GM21367 (cell line): ENCODE measurements around the gene SOSTDC1.
A peak's percentile ranks its signal among the peaks of the same experiment; 100 is the strongest.
"Not testable (repeated sequence)": the region's sequence is repeated elsewhere in the genome, so short reads cannot be mapped to it uniquely, and the experiment has no call there.

ENCODE experiments used
- ATAC-seq: cut with Tn5 transposase; IDR thresholded peaks from one replicate; pipeline ENCODE4 v1.9.1; 2021; ENCODE audit not compliant: unreplicated experiment

Gene SOSTDC1

DNA sequence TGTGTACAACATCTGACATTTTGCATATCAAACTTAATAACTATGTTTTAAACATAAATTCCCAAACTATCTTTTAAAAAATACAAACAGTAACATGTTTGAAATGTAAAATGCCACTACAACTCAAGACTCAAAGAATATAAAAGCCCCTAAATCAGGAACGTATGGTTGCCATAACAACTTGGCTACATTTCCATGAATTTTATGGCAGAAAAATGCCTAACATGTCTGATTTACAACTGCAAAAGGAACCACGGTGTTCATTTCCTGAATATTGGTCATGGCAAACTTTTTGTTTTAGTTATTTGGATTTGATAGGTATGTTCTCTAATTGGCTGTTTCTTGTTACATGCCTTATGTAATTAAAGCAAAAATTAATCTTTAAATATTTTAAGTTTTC lies 2.0 kb downstream of the SOSTDC1 start:
- ATAC-seq = no peak

GRCh38 chr7:16462431-16462889 lies 3.1 kb downstream of the SOSTDC1 start:
- ATAC-seq = no peak

GRCh38 chr7:16460789-16461493 lies 4.6 kb downstream of the SOSTDC1 start:
- no peak for ATAC-seq

- ATAC-seq = not testable (repeated sequence)
These were observed 9.2 kb downstream of the SOSTDC1 start for GRCh38 chr7:16456303-16456702.

DNA sequence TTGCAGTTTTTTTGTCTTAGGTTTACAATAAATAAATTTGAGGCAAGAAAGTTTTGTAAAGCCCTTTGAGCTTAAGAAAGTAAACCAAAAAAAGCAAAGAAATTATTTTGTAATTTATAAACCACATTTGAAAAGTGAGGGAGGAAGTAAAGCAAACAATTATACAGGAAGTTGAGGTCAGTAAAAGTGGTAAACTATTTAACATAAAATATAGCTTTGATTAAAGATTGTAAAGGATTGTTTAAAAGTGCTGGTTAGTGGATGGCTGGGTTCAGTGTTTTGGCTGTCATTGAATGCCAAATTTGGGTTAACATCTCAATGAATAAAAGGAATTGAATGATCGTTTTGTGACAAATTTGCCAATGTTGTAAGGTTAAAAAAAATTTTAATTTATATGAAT lies 9.9 kb downstream of the SOSTDC1 start:
- no peak for ATAC-seq

DNA sequence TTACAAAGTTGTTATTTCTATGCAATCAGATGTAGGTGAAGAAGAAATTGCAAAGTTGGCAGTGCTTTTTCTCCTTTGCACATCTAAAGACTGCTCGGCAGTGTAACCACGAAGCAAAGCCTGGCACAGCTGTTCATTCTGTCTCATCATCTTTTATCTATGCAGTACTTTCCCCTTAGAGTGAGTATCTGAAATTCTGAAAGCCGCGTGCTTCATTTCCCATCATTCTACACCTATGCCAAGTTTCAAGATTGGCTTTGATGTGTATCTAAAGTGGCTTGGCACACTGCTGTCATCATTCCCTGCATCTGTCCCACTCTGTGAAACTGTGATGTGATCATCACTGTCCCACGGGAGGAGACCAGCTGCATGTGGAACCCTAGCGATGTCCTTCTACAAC lies 15.2 kb downstream of the SOSTDC1 start:
- ATAC-seq = no peak

- no peak for ATAC-seq
These were observed 17.7 kb downstream of the SOSTDC1 start for GRCh38 chr7:16447876-16448275.

GRCh38 chr7:16446508-16446907 lies 19.0 kb downstream of the SOSTDC1 start:
- no peak for ATAC-seq

GRCh38 chr7:16443871-16444270 lies 21.7 kb downstream of the SOSTDC1 start:
- ATAC-seq = not testable (repeated sequence)

GRCh38 chr7:16438988-16439387 lies 26.6 kb downstream of the SOSTDC1 start:
- no peak for ATAC-seq

GRCh38 chr7:16436306-16436705 lies 29.2 kb downstream of the SOSTDC1 start:
- no peak for ATAC-seq

DNA sequence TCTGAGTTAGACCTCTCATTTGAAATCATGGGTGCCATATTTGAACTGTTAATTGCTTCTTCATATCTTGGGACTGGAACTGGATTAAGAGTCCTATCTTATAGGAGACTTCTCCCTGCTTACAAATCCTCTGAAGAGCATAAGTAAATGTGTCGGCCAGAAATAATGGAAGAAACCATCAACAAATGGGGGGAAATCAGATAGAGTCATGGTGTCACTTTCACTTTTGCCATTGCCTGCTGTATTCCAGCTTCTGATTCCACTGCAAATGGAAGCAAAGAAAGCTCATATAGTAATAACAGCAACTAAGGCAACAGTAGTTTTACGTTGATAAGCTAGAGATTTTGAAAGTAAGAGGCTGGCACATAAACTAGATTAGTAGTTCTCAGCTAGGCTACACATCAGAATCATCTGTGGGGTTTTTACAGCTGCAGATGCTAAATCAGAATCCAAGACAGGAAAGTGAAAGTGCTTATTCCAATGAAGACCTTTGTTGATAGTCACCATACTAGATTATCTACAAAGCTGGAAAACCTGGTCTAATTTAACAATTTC lies 31.9 kb downstream of the SOSTDC1 start:
- ATAC-seq = no peak

DNA sequence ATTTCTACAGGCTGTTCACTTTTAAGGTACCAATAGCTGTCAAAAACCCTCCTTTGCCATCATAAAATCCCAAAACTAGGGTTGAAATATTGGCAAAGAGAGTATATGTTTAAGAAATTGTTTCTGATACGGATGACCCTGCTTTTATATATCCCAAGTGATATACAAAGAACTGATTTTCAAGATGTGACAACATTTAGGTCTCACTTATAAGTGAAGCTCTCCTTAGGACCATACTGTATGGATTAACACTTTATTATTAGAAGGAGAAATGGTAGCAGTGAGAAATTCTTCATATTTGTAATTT lies 33.2 kb downstream of the SOSTDC1 start:
- no peak for ATAC-seq

DNA sequence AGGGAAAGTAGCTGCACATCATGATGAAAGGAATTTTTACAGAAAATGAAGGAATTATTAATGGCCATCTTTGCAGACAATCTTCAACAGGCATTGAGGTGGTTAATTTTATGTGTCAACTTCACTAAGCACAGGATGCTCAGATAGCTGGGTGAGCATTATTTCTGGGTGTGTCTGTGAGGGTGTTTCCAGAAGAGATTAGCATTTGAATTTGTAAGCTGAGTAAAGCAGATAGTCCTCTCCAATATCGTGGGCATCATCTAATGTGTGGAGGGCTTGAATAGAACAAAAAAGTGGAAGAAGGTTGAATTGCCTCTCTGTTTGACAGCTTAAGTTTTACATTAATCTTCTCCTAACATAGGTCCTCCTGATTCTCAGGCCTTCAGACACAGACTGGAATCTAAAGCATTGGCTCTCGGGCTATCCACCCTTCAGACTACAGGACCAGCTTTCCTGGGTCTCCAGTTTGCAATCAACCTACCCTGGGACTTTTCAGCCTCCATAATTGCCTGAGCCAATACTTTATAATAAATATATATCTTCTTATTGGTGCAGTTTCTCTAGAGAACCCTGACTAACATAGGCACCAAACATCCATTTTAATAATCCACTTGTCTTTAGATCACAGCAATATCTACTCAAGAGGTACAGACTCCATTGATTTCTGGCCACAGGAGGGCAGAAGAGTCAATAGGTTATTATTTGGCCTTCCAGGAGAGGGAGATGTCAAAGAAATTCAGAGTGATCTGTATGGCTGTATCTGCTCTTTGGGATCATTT lies 33.7 kb downstream of the SOSTDC1 start:
- ATAC-seq = peak; percentile 77

GRCh38 chr7:16430133-16430532 lies 35.4 kb downstream of the SOSTDC1 start:
- ATAC-seq = no peak

- ATAC-seq = no peak
These were observed 36.9 kb downstream of the SOSTDC1 start for GRCh38 chr7:16428672-16429071.

DNA sequence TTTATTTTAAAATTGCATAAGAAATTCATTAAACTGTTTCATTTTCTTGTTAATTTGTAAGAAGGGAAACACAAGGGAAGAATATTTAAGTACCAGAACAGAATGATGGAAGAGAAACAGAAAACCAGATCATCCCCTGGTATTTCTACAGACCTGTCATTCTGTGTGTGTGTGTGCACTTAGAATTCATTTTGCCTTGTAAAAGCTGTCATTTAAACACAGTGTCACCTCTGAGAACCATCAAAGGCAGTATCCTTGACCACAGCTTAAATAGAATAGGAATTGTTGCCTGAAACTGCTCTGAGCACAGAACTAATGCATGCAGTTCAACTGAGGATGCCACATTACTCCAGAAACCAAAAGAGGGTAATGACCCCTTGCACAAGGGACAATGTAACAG lies 37.4 kb downstream of the SOSTDC1 start:
- no peak for ATAC-seq

- no peak for ATAC-seq
These were observed 41.8 kb downstream of the SOSTDC1 start for GRCh38 chr7:16423761-16424160.

DNA sequence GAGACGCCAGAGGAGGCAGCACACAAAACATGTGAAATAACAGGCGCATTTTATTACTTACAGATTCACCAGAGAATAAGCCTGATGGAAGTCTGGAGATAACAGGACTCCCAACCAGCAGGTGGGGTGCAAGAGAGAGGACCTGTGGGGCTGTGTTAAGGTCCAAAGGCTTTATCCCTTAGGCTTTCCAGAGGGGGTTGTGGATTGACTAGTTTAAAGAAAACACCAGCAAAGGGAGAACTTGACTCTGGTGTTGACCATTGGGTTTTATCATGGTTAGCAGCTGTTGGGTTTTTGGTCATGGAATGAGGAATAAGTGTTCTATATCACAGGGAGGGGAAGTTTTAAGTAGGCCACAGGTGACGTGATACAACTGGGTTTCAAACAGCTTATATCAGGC lies 42.6 kb downstream of the SOSTDC1 start:
- ATAC-seq = no peak

DNA sequence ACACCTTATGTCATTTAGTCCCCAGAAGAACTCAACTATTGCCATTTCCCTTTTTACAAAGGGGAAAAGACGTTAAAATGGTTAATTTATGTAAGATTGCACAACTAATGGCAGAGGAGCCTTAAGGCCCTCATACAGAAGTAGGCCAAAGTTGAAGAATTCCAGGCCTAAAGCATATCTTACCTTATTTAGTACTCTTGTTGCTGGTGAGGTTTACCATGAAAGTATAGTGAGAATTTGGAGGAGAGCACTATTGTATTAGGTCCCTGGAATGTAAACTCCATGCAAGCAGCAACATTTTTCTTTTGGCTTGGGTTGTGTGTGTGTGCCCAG lies 43.5 kb downstream of the SOSTDC1 start:
- no peak for ATAC-seq

DNA sequence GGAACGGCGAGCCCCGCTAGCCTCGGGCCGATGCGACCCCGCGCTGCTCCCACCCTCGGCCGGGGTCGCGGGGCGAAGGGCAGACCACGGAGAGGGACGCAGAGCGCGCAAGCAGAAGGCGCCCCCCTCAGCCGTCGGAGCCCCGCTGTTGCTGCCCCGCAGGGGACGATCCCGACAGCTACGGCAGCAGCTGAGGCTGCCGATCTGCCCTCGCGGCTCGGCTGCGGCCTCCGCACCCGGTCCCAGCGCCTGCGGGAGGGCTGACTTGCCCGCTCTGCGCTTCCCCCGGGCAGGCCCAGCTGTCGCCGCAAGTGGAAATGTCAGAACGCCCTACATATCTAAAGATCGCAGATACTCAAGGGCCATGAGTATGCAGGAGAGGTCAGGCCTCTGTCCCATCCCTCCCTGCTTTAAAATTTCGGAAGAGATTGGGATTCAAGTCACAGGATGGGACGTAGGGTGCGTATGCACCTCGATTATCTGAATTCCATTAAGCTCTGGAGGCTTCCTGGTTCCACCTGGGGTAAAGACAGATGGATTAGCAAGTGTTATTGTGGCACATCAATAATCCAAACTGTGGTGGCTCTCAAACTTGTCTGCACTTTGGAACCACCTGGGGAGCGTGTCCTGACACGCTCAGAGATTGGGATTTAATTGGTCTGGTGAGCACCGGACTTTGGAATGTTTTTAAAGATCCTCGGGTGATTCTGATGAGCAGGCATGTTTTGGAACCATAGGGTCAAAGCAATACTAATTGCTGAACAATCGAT lies 44.0 kb downstream of the SOSTDC1 start, which contains the start of gene CRPPA:
TSS of gene CRPPA (minus strand) at position 206 of the 770 bp plus-strand sequence. CDS start 216 bp downstream, outside the sequence.
- peak; percentile 31 for ATAC-seq
